Stimulated activated CD4-positive, alpha-beta T cell treated with anti-CD3 and anti-CD28 coated beads, Interleukin-1b, Interleukin-23, amount 100 ng/mL, for 4 hours (primary cell): ENCODE data around the gene WFDC1.
"Not testable (repeated sequence)": the region's sequence is repeated elsewhere in the genome, so short reads cannot be mapped to it uniquely, and the experiment has no call there.

Experiments
- DNase-seq, 2 donors: peaks; one replicate each; pipeline ENCODE4 v3.0.0-alpha.2; 2020; ENCODE audit warnings: low read depth in 2 of 2

The WFDC1 gene

GRCh38 chr16:84327926-84328505 is 33.3 kb downstream of the WFDC1 start:
- no peak for DNase-seq

DNA sequence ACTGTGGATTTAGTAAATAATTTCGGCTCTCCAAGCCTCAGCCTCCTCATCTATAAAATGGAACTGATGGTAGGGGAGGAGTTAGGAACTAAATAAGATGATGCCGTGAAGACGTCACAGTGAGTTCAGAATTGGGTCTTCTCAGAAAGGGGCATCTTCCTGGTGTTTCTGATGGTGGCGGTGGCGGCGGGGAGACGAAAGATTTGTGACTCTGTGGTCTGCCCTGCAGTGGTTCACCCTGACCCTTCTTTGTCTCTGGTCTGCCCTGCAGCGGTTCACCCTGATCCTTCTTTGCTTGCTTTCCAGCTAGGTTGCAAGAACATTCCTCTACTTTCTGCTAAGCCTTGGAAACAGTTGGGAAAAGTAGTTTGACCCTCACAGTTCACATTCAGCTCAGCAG is 34.3 kb downstream of the WFDC1 start:
- DNase-seq = no peak

DNA sequence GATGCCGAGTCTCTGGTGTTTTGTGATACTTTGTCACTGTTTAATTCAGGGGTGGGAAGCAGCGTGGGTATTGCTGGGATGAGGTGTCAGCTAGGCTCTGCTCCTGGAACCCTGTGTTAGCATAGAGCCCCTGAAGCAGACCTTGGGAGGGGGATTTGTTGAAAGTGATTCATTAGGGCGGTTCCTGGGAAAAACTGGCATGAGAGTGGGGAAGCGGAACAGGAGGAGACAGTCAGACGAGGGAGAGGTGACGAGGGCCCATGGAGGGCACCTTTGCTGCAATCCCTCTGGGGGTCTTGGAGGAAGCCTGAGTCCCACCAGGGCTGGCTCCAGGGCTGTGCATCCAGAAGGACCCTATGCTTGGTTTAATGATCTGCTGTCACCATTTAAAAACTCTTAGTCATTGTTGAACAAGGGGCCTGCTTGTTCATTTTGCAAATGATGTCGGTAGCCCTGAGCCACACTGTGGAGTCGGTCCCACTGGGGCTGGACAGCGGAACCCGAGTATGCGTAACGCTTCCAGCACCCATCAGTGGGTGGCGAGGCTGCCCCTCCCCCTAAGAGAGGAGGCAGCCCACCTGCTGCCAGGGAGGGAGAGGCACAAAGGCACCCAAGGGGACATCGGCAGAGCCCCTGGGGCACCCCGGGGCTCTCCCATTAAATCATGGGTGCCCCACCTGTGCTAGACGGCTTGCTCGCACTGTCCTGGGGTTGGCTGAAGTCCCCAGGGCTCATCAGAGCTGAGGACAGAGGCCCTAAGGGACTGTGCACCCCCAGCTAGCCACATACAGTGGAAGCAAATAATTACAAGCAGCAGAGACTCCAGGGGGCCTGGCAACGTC is 35.4 kb downstream of the WFDC1 start:
- no peak for DNase-seq

GRCh38 chr16:84330685-84331050 is 36.0 kb downstream of the WFDC1 start:
- no peak for DNase-seq

- DNase-seq = no peak
Measured at GRCh38 chr16:84331998-84332780, 37.5 kb downstream of the WFDC1 start.

DNA sequence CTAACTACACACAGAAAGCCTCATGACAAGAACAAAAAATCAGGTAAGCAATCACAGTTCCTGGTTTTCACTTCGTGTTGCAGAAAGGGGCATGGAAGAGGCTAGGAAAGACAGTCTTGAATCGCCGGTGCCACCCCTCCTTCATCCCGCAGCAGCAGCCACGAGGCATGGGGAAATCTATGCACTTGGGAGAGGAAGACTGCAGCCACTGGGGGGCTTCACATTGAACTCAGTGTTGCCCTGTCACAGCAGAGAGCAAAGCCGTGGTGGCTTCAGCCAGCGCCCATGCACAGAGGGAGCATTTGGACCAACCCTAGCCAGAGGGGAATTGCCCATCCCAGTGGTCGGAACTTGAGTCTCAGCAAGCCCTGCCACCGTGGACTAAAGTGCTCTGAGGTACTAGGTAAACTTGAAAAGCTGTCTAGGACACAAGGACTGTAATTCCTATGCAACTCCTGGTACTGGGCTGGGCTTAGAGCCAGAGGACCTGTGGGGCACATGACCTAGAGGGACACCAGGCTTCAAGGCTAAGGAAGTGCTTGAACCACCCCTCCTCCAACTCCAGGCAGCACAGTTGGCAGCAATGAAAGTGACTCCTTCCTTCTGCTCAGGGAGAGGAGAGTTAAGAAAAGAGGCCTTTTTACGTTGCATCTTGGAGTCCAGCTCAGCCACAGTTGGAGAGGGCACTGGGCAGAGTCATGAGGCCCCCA is 38.5 kb downstream of the WFDC1 start:
- no peak for DNase-seq

DNA sequence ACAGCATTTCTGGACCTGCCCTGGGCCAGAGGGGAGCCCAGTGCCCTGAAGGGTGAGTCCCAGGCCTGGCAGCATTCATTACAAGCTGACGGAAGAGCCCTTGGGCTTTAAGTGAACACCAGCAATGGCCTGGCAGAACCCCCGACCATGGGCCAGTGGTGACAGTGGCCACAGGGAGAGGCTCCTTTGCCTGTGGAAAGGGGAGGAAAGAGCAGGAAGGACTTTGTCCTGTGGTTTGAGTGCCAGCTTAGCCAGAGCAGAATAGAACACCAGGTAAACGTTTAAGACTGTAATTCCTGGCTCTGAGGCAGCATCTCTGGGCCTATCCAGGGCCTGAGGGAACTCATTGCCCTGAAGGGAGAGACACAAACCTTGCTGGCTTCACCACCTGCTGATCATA is 39.4 kb downstream of the WFDC1 start:
- no peak for DNase-seq

GRCh38 chr16:84334482-84334881 is 39.8 kb downstream of the WFDC1 start:
- DNase-seq = no peak

DNA sequence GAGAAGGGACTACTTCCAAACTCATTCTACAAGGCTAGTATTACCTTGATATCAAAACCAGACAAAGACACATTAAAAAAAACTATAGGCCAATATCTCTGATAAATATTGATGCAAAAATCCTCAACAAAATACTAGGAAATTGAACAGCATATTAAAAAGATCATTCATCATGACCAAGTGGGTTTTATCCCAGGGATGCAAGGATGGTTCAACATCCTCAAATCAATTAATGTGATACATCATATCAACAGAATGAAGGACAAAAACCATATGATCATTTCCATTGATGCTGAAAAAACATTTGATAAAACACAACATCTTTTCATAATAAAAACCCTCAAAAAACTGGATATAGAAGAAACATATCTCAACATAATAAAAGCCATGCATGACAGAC is 42.6 kb downstream of the WFDC1 start:
- DNase-seq = not testable (repeated sequence)

- DNase-seq = no peak
Measured at GRCh38 chr16:84339311-84339710, 44.6 kb downstream of the WFDC1 start.

DNA sequence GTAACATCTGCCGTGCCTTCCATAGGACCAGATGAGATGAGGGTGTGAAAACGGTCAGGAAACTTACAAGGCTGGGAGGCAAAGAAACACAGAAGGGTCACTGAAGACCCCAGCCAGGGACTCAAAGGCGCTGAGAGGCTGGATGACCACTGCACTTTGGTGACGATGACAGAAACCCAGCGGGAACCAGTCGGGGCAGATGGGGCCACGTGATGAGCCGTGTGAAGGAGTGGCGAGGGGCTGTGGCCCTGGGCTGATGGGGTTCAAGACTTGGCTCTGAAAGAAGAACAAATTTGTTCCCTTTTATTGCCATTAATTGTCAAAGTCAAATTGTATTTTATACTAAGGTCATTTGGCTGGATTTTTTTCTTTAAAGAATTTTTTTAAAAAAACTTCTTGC is 45.1 kb downstream of the WFDC1 start:
- no peak for DNase-seq

DNA sequence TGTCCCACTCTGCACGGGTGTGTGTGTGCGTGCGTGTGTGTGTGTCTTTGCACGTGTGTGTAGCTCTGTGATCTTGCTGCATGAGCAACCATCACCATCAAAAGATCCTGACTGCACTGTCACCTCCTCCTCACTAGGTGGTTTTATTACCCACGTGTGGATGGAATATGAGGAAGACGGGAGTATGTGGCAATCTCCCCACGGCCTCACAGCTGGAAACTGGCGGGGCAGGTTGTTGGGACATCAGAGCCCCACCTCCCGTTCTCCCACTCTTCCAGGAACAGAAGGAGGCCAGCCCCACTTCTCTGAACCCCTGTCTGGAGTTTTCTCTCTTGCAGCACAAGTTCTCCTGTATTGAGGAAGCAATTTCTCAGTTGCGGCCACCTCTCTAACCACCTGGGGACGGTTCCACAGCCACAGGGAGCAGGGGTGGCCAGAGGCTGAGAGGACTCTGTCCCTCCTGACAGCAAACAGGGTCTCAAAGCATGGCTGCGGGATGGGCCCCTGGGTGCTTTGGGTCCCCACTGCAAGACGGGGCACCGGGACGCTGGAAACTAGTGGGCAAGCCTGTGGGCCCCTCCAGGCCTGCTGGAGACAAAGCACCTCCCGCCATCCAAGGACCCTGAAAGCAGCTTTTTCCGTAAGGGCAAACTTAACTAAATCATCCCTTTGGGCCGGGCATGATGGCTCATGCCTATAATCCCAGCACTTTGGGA is 45.8 kb downstream of the WFDC1 start:
- DNase-seq = no peak

GRCh38 chr16:84341528-84342295 is 47.0 kb downstream of the WFDC1 start:
- DNase-seq = no peak

GRCh38 chr16:84343800-84344199 is 49.1 kb downstream of the WFDC1 start:
- not testable (repeated sequence) for DNase-seq

- DNase-seq = no peak
Measured at GRCh38 chr16:84344781-84345180, 50.1 kb downstream of the WFDC1 start.

DNA sequence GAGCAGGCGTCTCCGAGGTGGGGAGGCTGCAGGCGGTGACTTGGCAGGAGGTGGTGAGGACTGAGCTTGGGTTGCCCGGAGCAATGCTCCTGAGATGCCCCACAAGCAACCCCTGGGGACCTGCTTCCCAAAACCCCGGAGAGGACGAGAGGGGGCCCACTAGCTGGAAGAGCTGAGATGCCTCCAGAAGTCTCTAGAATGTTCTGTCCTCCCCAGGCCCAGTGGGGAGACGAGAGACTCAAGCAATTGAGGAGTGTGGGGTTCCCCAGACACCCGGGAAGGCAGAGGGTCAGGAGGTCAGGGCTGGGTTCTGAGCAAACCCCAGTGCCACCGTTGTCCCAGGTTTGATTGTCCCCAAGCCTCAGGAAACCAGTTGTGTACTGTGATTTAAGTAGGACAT is 52.5 kb downstream of the WFDC1 start:
- no peak for DNase-seq

GRCh38 chr16:84348386-84348888 is 53.8 kb downstream of the WFDC1 start:
- no peak for DNase-seq

DNA sequence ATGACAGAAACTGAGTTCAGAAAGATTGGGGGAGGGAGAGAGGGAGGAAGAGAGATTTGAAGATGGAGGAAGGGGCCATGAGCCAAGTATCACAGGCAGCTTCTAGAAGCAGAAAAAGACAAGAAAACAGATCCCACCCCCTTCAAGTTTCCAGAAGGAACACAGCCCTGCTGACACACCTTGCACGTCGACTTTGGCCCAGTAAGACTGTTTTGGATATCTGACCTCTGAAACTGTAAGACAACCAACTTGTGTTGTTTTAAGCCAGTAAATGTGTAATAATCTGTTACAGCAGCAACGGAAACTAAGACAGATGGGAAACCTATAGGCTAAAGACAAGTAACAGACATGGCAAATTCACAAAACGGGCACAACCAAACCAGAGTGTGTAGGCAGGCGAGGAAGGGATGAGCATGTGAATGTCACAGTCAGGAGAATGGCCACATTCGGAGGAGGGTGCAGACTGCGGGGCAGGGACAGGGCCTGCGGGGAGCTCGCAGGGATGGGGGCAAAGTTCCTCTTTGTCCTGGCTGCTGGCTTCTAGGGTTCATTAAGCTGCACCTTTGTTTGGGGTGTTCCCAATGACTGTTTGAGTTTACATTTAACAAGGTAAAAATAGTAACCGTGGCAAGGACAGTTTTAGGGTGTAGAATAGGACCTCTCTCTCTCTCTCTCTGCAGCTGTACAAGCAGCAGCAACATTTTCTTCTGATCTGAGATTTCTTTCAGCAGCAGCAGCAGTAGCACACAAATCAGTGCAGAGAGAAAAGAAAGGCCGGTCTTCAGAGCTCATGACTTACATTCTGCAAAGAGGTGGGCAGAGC is 55.4 kb downstream of the WFDC1 start:
- no peak for DNase-seq

- DNase-seq = no peak
Measured at GRCh38 chr16:84350685-84351400, 56.2 kb downstream of the WFDC1 start.
